ENCODE data around the gene FDXR.

FDXR gene

GRCh38 chr17:74814453-74814852 is 58.3 kb downstream of the FDXR start:
- DNase-seq (ENCODE audit: low read depth, low spot score): no peak
